Measurements from ENCODE around the gene ALDH8A1.

ALDH8A1 gene

DNA sequence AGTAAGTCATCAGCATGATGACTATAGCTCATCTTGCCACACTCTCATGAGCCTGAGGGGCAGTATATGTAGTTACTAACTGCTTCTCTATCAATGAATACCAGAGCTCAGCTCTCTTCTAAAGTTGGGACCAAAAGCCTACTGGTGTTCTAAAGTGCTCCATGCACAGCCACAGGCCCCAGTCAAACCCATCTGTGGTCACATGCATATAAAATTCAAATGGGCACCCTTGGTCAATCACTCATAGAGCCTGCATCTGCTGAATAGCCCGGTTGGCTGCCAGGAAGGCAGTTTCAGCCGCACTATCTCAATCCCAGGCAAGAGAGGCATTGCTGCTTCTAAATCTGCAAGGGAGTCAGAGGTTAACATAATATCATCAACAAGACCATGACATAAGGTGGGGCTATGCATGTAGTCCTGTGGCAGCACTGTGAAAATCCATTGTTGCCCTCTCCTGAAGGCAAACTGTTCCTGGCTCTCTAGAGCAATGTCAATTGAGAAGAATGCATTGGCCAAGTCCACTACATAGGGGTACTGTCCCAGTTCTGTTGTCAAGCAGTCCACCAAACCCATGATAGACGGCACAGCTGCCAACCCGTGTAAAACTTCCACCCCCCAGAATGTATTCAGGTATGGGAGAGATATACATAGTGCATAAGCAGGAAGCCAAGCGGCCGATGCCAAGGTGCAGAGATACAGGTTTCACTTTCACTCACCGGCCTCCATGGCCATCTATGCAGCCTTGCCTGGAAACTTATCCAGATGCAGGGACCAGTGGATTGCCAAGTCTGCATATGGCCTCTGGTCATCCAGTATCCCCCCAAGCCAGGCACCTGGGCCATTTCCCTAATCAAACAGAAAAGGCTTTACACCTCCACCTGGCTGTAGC lies 76.2 kb downstream of the ALDH8A1 start:
- no peak for DNase-seq (ENCODE audit: low spot score)
- no peak for FAIRE-seq

DNA sequence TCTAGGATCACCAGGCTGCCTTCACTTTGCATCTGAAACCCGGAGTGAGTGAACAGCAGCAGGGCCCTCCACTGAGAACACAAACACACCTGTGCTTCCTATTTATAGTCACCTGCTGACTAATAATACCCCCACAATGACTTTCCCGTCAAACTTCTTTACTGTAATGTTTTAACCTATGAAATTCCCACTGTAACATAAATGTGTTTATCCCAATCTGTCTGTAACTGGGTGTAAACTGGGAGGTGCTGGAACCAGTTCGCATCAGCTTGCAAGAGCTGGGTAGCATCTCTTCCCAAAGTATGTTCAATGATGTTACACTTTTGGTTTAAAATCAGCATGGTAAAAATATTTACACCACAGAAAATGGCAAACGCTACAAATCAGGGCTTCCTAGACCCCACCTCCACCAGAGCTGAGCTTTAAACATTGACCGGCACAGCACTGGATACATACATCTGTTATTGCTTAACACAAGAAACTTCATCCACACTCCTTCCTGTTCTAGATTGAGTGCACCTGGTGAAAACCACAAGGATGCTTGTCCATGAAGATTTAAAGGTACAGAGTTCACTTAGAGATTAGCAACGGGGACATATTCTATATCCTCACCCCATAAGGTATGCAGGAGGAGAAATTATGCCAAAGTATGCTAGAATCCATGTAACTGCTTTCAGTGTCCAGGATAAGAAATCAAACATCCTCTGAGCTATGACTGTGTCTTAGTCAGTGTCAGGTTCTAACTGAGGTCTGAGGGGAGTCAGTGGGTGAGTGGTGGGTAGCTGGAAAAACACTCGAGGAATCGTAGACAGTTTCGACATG lies 79.0 kb downstream of the ALDH8A1 start:
- no peak for DNase-seq (ENCODE audit: low spot score)

DNA sequence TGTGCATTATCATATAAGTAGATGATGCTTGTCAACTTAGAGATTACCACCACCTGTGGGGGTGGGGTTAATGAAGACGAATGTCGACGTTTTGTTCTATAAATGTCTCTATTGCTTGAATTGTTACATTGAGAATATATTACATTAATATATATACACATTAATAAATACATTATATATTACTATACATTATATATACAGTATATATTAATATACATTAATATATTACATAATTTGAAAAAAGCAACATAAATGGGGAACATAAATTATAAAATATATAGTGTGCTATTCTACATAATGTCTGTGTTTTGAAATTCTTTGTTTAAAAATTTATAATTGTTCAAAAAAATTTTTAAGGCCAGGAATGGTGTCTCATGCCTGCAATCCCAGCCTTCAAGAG lies 81.1 kb downstream of the ALDH8A1 start:
- FAIRE-seq (no peak), DNase-seq (ENCODE audit: low spot score) (no peak)

More for the DNA sequence above, 79.0 kb downstream of the ALDH8A1 start:
- FAIRE-seq, result no peak
